Skin epidermis (tissue), 12 donors: ENCODE results near the gene CCDC88C.
A peak's percentile ranks its signal among the peaks of the same experiment; 100 is the strongest.

ENCODE experiments used
- H3K27ac ChIP-seq, 21 experiments: fragments of 200-600 bp; sonication (generic) in 11 of 21; one replicate each; pipeline ENCODE4 v1.5.0; 2020; ENCODE audit warnings: mild to moderate bottlenecking in 3 of 21, inconsistent platforms in 2 of 21, moderate library complexity in 2 of 21
- H3K4me3 ChIP-seq, 7 experiments: fragments of 200-600 bp; sonication (generic) in 2 of 7; one replicate each; pipeline ENCODE4 v1.5.0; 2020; ENCODE audit warnings: inconsistent platforms in 2 of 7, mild to moderate bottlenecking in 2 of 7, moderate library complexity in 1 of 7

CCDC88C gene

DNA sequence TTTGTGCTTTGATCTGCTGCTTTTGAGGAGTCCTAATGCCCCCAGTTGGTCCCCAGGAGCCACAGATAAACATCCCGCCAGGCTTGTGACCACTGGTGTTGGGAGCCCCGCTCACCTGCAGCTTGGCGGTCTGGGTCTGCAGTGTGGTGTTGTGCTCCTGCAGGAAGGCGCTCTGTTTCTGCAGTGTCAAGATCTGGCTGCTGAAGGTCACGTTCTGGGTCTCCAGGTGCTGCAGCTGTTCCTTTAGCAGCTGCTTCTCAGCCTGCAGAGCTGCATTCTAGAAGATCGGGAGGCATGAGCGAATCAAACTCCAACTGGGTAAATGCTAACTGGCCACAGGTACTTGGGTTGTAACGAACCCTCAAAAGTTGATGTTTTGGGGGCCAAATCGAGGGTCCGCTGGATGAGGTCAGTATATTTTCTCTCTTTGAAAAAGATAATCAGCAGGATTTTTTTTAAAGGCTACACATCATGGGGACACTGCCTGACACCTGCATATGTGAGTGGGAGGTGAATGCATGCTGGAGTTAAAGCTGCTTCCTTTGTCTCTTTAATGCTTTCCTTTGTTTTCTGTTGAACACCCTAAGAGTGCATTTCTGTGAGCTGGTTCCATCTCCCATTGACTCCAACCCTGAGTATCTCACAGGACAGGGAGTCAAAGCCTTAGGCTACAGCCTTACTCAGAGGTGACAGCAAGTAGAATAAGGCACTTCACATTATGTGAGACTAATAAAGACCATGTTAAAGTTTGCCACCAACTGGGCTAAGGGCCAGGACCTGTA, 111.8 kb downstream of the CCDC88C start:
- Histone ChIP-seq H3K4me3 (no peak overlapping the region), H3K27ac (no peak overlapping the region)

- no peak overlapping the region for H3K27ac ChIP-seq
- H3K4me3 ChIP-seq, result no peak overlapping the region
Measured at GRCh38 chr14:91303924-91304229, 113.7 kb downstream of the CCDC88C start.

GRCh38 chr14:91303091-91303923, 114.3 kb downstream of the CCDC88C start:
- no peak overlapping the region for H3K4me3 ChIP-seq
- peak overlapping the region in 3 of 21 experiments; percentile 12 to 35 (median 13) for H3K27ac ChIP-seq

DNA sequence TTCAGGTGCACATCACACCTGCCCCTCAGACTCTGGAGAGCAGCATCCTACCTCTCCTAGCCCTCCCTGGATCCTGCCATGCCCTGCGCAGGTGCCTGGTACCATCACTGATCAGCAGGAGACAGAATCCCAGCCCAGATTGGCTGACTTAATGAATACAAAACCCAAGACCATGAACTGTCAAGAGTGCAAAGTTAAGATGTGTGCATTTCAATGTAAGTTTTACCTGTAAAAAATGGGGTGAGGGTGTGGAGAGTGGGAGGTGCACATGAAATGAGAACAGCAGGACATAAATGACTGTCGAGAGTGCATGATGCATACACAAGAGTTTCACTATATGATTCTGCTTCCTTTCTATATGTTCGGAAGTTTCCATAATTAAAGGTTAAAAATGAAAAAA, 115.2 kb downstream of the CCDC88C start:
- Histone ChIP-seq H3K4me3 (no peak overlapping the region), H3K27ac (no peak overlapping the region)

- no peak overlapping the region for H3K27ac ChIP-seq
- no peak overlapping the region for H3K4me3 ChIP-seq
Measured at GRCh38 chr14:91300957-91301356, 116.7 kb downstream of the CCDC88C start.

DNA sequence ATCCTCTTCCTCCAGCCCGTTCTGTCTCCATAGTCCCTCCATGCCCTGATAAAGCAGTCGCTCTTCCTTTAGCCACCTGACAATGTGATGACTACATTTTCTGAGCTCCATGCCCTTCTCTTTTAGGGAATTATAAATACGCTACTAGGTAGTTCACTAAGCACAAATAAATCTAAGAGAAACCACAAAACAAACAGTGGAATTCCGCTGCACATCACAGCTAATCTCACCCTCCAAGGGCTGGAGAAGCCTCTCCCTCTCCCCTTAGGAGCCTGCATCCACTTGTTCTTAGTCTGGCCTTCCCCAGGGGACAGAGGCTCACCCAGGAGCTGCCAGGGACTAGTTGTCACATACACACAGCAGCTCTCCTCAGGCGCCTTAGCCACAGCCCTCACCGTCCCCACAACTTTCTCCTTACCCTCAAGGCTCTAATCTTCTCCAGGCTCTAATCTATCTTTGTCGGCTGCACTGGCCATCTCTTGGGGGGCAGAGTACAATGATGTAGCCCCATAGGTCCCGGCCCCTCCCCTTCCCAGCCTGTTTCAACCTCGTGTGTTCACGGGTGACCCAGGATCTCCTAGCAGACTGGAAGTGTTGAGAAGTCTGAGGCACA, 117.2 kb downstream of the CCDC88C start:
- no peak overlapping the region for H3K27ac ChIP-seq

GRCh38 chr14:91299121-91300115, 118.2 kb downstream of the CCDC88C start:
- Histone ChIP-seq H3K27ac (no peak overlapping the region), H3K4me3 (no peak overlapping the region)

More for the DNA sequence above, 117.2 kb downstream of the CCDC88C start:
- no peak overlapping the region for H3K4me3 ChIP-seq

GRCh38 chr14:91298576-91298975, 119.0 kb downstream of the CCDC88C start:
- Histone ChIP-seq H3K27ac (no peak overlapping the region), H3K4me3 (no peak overlapping the region)

- Histone ChIP-seq H3K4me3 (no peak overlapping the region), H3K27ac (no peak overlapping the region)
Measured at GRCh38 chr14:91297081-91297711, 120.4 kb downstream of the CCDC88C start.

GRCh38 chr14:91295851-91296796, 121.5 kb downstream of the CCDC88C start:
- H3K4me3 ChIP-seq, result no peak overlapping the region
- no peak overlapping the region for H3K27ac ChIP-seq

DNA sequence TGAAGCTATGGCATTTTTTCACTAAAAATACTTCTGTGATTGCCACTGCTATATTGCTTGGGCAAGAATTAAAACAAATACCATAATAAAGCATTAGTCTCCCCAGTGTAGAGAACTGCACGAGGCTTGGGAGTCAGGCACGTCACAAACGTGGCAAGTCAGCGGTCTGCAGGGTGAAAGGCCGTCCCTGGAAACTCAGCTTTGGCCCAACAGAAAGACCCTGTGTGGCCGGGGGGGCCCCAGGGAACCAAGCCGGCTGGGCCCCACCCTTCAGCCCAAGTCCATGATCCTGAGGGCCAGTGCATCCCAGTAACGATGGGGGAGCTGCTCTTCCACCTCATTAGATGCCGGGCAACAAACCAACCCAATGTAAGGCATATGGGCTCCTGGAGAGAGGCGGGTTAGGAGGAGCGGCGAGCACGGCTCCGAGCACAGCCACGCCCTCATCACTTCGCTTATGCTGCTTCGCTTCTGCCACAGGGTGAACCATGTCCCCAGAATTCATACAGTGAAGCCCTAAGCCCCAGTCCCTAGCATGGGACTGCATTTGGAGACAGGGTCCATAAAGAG, 122.3 kb downstream of the CCDC88C start:
- H3K27ac ChIP-seq, result no peak overlapping the region

DNA sequence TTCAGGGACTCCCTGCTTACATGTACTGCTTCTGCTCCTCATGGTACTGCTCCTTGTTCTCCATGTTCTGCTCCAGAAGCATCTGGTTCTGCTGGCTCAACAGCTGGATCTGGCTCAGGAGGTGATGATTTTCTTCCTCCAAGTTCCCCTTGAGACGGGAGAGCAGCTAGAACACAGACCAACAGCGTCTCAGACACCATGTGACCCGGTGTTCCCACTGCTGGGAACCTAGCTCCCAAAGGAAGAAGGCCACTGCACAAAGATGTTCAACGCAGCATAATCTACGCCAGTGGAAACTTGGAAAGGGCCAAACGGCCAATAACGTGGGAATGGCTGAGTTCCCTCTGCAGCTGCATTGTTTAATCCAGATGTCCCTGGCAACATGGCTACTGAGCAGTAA, 123.5 kb downstream of the CCDC88C start:
- Histone ChIP-seq H3K4me3 (no peak overlapping the region), H3K27ac (no peak overlapping the region)

More for the DNA sequence above, 122.3 kb downstream of the CCDC88C start:
- no peak overlapping the region for H3K4me3 ChIP-seq

DNA sequence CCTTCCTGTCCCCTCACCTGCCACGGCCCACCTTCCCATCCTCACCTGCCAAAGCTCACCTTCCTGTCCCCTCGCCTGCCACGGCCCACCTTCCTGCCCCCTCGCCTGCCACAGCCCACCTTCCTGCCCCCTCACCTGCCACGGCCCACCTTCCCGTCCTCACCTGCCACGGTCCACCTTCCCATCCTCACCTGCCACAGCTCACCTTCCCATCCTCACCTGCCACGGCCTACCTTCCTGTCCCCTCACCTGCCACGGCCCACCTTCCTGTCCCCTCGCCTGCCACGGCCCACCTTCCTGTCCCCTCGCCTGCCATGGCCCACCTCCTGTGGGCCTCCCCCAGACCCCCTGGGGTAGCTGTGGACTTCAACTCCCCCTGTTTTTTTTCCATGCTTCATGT, 124.3 kb downstream of the CCDC88C start:
- Histone ChIP-seq H3K4me3 (no peak overlapping the region), H3K27ac (no peak overlapping the region)

DNA sequence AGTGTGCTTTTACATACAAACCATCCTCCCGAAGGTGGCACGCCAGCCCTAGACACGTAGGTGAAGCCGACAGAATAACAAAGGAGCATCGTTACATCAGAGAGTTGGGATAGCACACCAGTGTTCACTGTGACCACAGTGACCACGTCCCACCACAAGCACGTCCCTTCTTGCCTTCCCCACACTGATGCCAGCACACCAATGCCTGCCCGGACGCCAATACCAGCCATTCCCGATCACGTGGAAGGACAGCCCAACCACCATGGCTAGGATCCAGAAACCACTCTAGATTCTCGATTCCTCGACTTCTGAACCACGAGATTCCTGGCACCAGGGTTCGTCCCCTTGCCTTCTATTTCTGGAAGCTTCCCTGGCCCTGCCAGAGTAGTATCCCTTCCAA, 125.1 kb downstream of the CCDC88C start:
- H3K27ac ChIP-seq, result no peak overlapping the region
- no peak overlapping the region for H3K4me3 ChIP-seq

DNA sequence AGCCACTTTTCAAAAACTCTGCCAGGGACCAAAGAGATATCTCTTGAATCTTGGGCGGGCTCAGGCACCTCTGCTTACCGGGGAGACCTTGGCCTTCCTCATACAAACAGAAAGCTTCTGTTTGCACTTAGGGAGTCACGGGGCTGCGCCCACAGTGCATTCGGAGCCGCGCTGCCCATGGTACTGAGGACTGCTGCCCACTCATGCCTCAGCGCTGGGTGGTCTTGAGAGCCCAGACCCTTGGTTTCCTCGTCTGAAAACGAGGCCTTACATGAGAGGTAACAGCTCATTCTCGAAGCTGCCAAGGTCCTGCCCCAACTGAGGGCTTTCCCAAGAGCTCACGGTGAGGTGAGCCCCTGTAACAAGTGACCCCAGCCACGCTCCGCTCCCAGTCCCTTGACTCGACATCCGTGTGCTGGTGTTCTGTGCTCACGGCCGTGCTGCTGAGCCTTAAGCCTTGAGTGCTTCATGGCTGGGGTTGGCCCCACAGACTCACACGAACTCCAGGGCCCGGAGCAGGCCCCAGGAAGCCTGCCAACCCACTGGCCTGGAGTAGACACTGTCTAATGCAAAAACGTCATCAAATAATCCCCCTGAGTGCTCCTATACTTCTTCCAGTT, 125.7 kb downstream of the CCDC88C start:
- Histone ChIP-seq H3K27ac (no peak overlapping the region), H3K4me3 (no peak overlapping the region)

DNA sequence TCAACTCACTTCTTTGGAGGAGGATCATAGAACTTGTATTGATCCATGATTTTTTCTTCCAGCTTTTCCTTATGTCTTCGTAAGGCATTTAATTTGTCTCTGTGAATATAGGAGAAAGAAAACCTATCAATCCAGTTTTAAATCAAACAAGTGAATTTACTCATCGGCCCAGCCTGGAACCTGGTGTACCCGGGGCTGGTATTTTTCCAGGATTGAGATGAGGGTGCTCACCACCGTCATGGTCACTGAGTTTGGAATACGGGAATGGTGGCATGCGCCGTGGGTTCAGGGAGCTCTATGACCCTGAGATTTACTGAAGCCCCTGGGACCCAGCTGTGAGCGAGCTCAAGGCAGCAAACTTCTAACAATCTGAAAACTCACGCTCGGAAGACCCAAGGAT, 126.6 kb downstream of the CCDC88C start:
- H3K27ac ChIP-seq, result no peak overlapping the region
- no peak overlapping the region for H3K4me3 ChIP-seq

DNA sequence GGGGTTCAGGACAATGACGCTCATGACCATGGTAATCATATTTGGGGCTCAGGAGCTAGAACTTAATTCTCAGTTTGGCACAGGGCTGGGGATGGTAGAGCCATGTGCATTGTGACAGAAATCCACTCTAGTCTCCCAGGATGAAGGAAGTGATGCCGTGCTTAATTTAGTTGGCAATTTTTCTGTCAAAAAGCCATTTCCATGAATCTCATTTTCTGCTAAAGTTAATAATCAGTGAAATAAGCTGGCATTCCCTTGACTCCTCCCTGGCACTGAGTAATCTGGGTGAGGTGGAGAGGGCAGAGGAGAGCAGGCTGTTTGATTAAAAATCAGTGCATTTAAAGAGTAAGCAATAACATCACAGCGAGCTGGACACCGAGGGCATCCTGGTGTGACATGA, 128.2 kb downstream of the CCDC88C start:
- Histone ChIP-seq H3K27ac (peak overlapping the region in 1 of 21 experiments; percentile 17), H3K4me3 (no peak overlapping the region)
